Calu3 (cell line): ENCODE data around the gene VWA1. TPM values are rescaled to one million over a fixed set of nuclear protein-coding genes. Genes with fewer than 3 reads are reported as not detected.
"Not testable (repeated sequence)": the region's sequence is repeated elsewhere in the genome, so short reads cannot be mapped to it uniquely, and the experiment has no call there.

Source experiments
- BruUV-seq: library from RNA; stranded (reverse); fragments of 400-500 nt; replicated peaks from 2 replicates; lab custom pipeline; 2021; lab: Mats Ljungman, UMichigan
- CTCF ChIA-PET: fragments of 300-600 bp; sonication (Branson Sonifier 250); formaldehyde crosslinking; loops from one replicate; lab custom pipeline; 2022; ENCODE audit warnings: antibody characterized with exemption; lab: Charles Lee
- DNase-seq: peaks from one replicate; pipeline ENCODE4 v3.0.0; 2022
- H3K27ac Mint-ChIP-seq: one replicate; pipeline ENCODE4 v1.8.0; 2022; ENCODE audit warnings: mixed read lengths; ENCODE audit not compliant: unreplicated experiment
- H3K27me3 Mint-ChIP-seq: one replicate; pipeline ENCODE4 v1.8.0; 2022; ENCODE audit warnings: mixed read lengths; ENCODE audit not compliant: unreplicated experiment
- H3K36me3 Mint-ChIP-seq: one replicate; pipeline ENCODE4 v1.8.0; 2022; ENCODE audit warnings: mild to moderate bottlenecking, moderate library complexity, mixed read lengths; ENCODE audit not compliant: insufficient read depth, unreplicated experiment
- H3K4me1 Mint-ChIP-seq: one replicate; pipeline ENCODE4 v1.8.0; 2022; ENCODE audit warnings: mild to moderate bottlenecking, low read depth, mixed read lengths; ENCODE audit not compliant: unreplicated experiment
- H3K4me3 Mint-ChIP-seq: one replicate; pipeline ENCODE4 v1.8.0; 2022; ENCODE audit warnings: mild to moderate bottlenecking, low read depth, moderate library complexity, mixed read lengths; ENCODE audit not compliant: unreplicated experiment
- H3K9me3 Mint-ChIP-seq: one replicate; pipeline ENCODE4 v1.8.0; 2022; ENCODE audit warnings: low read depth, mixed read lengths; ENCODE audit not compliant: unreplicated experiment
- CTCF ChIP-seq: fragments of 200-600 bp; IDR thresholded peaks from one replicate; pipeline ENCODE4 v1.8.0; 2022; ENCODE audit warnings: antibody characterized with exemption; ENCODE audit not compliant: unreplicated experiment
- intact Hi-C: fragments of 100-400 bp; cut with micrococcal nuclease; formaldehyde crosslinking; loops from one replicate; pipeline ENCODE4 v1.10.0; 2022; ENCODE audit not compliant: unreplicated experiment
- total RNA-seq: library from RNA; stranded (reverse); gene quantifications from 2 replicates; pipeline ENCODE4 v1.2.3, GENCODE V29; 2022

VWA1 gene
- total RNA-seq, 1 experiment from 2014 or later, result 78.9 TPM

- TF ChIP-seq CTCF, result no peak
- CTCF ChIA-PET, result no interaction called here
Observed at GRCh38 chr1:1477206-1477605, 41.7 kb downstream of the VWA1 start.

GRCh38 chr1:1479547-1480487 is 44.3 kb downstream of the VWA1 start:
- no peak for TF ChIP-seq CTCF
- BruUV-seq, result no TSS peak
- H3K4me3 Mint-ChIP-seq, result no peak overlapping the region
- CTCF ChIA-PET, result no interaction called here
- H3K36me3 Mint-ChIP-seq, result peaks cover 63% of the 10 kb centered on the region
- H3K27ac Mint-ChIP-seq, result no peak overlapping the region
- no peaks in the 10 kb centered on the region for H3K4me1 Mint-ChIP-seq
- DNase-seq, result no peak
- H3K9me3 Mint-ChIP-seq, result no peaks in the 10 kb centered on the region
- no peaks in the 10 kb centered on the region for H3K27me3 Mint-ChIP-seq
- intact Hi-C loops, result no loop called here

More at GRCh38 chr1:1477206-1477605, 41.7 kb downstream of the VWA1 start:
- intact Hi-C loops, result no loop called here
- BruUV-seq, result no TSS peak
- H3K36me3 Mint-ChIP-seq, result peaks cover 64% of the 10 kb centered on the region
- H3K9me3 Mint-ChIP-seq, result no peaks in the 10 kb centered on the region
- DNase-seq, result no peak
- H3K4me3 Mint-ChIP-seq, result no peak overlapping the region
- no peaks in the 10 kb centered on the region for H3K27me3 Mint-ChIP-seq
- no peak overlapping the region for H3K27ac Mint-ChIP-seq
- no peaks in the 10 kb centered on the region for H3K4me1 Mint-ChIP-seq

GRCh38 chr1:1480488-1480867 is 45.0 kb downstream of the VWA1 start:
- H3K4me1 Mint-ChIP-seq, intact Hi-C loops, H3K27me3 Mint-ChIP-seq, H3K27ac Mint-ChIP-seq, CTCF ChIA-PET, H3K9me3 Mint-ChIP-seq, BruUV-seq, H3K4me3 Mint-ChIP-seq, DNase-seq: not testable (repeated sequence)
- H3K36me3 Mint-ChIP-seq, result peaks cover 60% of the 10 kb centered on the region

GRCh38 chr1:1481811-1482210 is 46.3 kb downstream of the VWA1 start:
- DNase-seq, H3K4me3 Mint-ChIP-seq, CTCF ChIA-PET, intact Hi-C loops, H3K27me3 Mint-ChIP-seq, H3K9me3 Mint-ChIP-seq, BruUV-seq, H3K4me1 Mint-ChIP-seq, H3K27ac Mint-ChIP-seq: not testable (repeated sequence)
- peaks cover 53% of the 10 kb centered on the region for H3K36me3 Mint-ChIP-seq

GRCh38 chr1:1482856-1483255 is 47.4 kb downstream of the VWA1 start:
- DNase-seq, result no peak
- Mint-ChIP-seq H3K27ac (no peak overlapping the region), H3K4me1 (no peaks in the 10 kb centered on the region), H3K4me3 (no peak overlapping the region), H3K9me3 (no peaks in the 10 kb centered on the region), H3K36me3 (peaks cover 43% of the 10 kb centered on the region), H3K27me3 (no peaks in the 10 kb centered on the region)
- CTCF ChIA-PET, result no interaction called here
- intact Hi-C loops, result no loop called here
- no peak for TF ChIP-seq CTCF
- BruUV-seq, result no TSS peak
